CD4-positive, CD25-positive, alpha-beta regulatory T cell (primary cell): ENCODE results near the gene HEATR5A. TPM values are rescaled to one million over a fixed set of nuclear protein-coding genes. Genes with fewer than 3 reads are reported as not detected.
"Not testable (repeated sequence)": the region's sequence is repeated elsewhere in the genome, so short reads cannot be mapped to it uniquely, and the experiment has no call there.

Source experiments
- ATAC-seq, 2 donors: fragments of 150-1000 bp; cut with Tn5 transposase; one replicate each; pipeline ENCODE4 v1.10.0; 2021; ENCODE audit warnings: low read depth in 2 of 2, moderate number of reproducible peaks in 2 of 2, moderate library complexity in 1 of 2
- DNase-seq, 3 donors: peaks; one replicate each; pipeline versions ENCODE4 v3.0.0 to v3.0.0-alpha.2; 2012 to 2022; ENCODE audit warnings: mixed read lengths in 1 of 3
- H3K27ac ChIP-seq: one replicate; pipeline ENCODE4 v1.7.0; 2013; ENCODE audit warnings: mild to moderate bottlenecking, low read length; ENCODE audit not compliant: insufficient read depth, poor library complexity, severe bottlenecking
- H3K27me3 ChIP-seq: one replicate; pipeline ENCODE4 v1.7.0; 2013; ENCODE audit warnings: low read length; ENCODE audit not compliant: control insufficient read depth, insufficient read depth
- H3K36me3 ChIP-seq: one replicate; pipeline ENCODE4 v1.7.0; 2013; ENCODE audit warnings: mild to moderate bottlenecking, low read length, moderate library complexity; ENCODE audit not compliant: control insufficient read depth, insufficient read depth
- H3K4me1 ChIP-seq: 2 replicates; pipeline ENCODE4 v1.7.0; 2013; ENCODE audit warnings: mild to moderate bottlenecking, low read length; ENCODE audit not compliant: insufficient read depth, control insufficient read depth, poor library complexity, severe bottlenecking
- H3K4me3 ChIP-seq: one replicate; pipeline ENCODE4 v1.7.0; 2013; ENCODE audit warnings: low read depth, mild to moderate bottlenecking, low read length, moderate library complexity
- H3K9me3 ChIP-seq, 2 experiments: 1 replicate in 1 of 2; 2 replicates in 1 of 2; pipeline ENCODE4 v1.7.0; 2013; ENCODE audit warnings: low read length in 2 of 2, mild to moderate bottlenecking in 1 of 2, moderate library complexity in 1 of 2; ENCODE audit not compliant: control insufficient read depth in 2 of 2
- H3K27ac Mint-ChIP-seq, 3 donors: one replicate each; pipeline ENCODE4 v1.8.0; 2020 to 2022; ENCODE audit warnings: mild to moderate bottlenecking in 3 of 3, mixed read lengths in 3 of 3, moderate library complexity in 2 of 3
- H3K27me3 Mint-ChIP-seq: one replicate; pipeline ENCODE4 v1.8.0; 2022; ENCODE audit warnings: mild to moderate bottlenecking, mixed read lengths
- H3K36me3 Mint-ChIP-seq: one replicate; pipeline ENCODE4 v1.8.0; 2020; ENCODE audit warnings: mixed read lengths
- H3K4me1 Mint-ChIP-seq, 4 donors: one replicate each; pipeline ENCODE4 v1.8.0; 2020 to 2022; ENCODE audit warnings: mixed read lengths in 4 of 4, mild to moderate bottlenecking in 1 of 4
- H3K4me3 Mint-ChIP-seq, 4 donors: one replicate each; pipeline ENCODE4 v1.8.0; 2020 to 2022; ENCODE audit warnings: mild to moderate bottlenecking in 4 of 4, mixed read lengths in 4 of 4, moderate library complexity in 3 of 4
- H3K9me3 Mint-ChIP-seq, 7 donors: one replicate each; pipeline ENCODE4 v1.8.0; 2020 to 2022; ENCODE audit warnings: mixed read lengths in 7 of 7, mild to moderate bottlenecking in 3 of 7, moderate library complexity in 2 of 7
- polyA plus RNA-seq, 4 donors: library from polyadenylated mRNA; unstranded; fragments of 300-500 nt; fragmentation: Illumina TruSeq; gene quantifications; one replicate each; pipeline ENCODE4 v1.2.3, GENCODE V29; 2021
- total RNA-seq: library from RNA; stranded (reverse); gene quantifications from one replicate; pipeline ENCODE4 v1.2.3, GENCODE V29; 2022

The HEATR5A gene
- total and polyA plus RNA-seq, 5 donors from 2014 or later = 4.2 to 11.4 (median 6.1) TPM

GRCh38 chr14:31336646-31337045 lies 83.7 kb downstream of the HEATR5A start:
- Histone ChIP-seq H3K27ac (no peak overlapping the region), H3K4me1 (no peaks in the 10 kb centered on the region), H3K4me3 (no peak overlapping the region), H3K36me3 (peaks cover 4% of the 10 kb centered on the region), H3K27me3 (no peaks in the 10 kb centered on the region), H3K9me3 (no peaks in the 10 kb centered on the region)
- no peaks in the 10 kb centered on the region for H3K27me3 Mint-ChIP-seq
- H3K36me3 Mint-ChIP-seq = peaks cover 23% of the 10 kb centered on the region
- peak overlapping the region in 1 of 3 donors; percentile 16 for H3K27ac Mint-ChIP-seq
- no peak for ATAC-seq
- no peak overlapping the region for H3K4me3 Mint-ChIP-seq
- H3K9me3 Mint-ChIP-seq = peaks cover 0 to 4% (median 1%) of the 10 kb centered on the region in 7 donors
- DNase-seq = no peak
- H3K4me1 Mint-ChIP-seq = peaks cover 0 to 4% (median 0%) of the 10 kb centered on the region in 4 donors

DNA sequence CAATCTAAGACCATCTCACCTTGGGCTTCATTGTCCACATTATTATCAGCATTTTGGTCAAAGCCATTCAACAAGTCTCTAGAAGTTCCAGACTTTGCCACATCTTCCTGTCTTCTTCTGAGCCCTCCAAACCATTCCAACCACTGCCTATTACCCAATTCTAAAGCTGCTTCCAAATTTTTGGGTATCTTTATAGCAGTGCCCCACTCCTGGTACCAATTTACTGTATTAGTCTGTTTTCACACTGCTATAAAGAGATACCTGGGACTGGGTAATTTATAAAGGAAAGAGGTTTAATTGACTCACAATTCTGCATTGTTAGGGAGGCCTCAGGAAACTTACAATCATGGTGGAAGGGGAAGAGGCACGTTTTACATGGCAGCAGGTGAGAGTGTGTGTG lies 89.0 kb downstream of the HEATR5A start:
- not testable (repeated sequence) for H3K27ac Mint-ChIP-seq, H3K4me3 ChIP-seq, H3K36me3 ChIP-seq, H3K27ac ChIP-seq, DNase-seq, H3K4me1 ChIP-seq, H3K27me3 Mint-ChIP-seq, ATAC-seq, H3K4me3 Mint-ChIP-seq, H3K27me3 ChIP-seq, H3K4me1 Mint-ChIP-seq
- Mint-ChIP-seq H3K36me3 (peaks cover 26% of the 10 kb centered on the region), H3K9me3 (peaks cover 0 to 14% (median 6%) of the 10 kb centered on the region in 7 donors)
- peaks cover 6 to 14% of the 10 kb centered on the region in 2 experiments for H3K9me3 ChIP-seq

GRCh38 chr14:31329876-31330521 lies 90.4 kb downstream of the HEATR5A start:
- not testable (repeated sequence) for H3K27me3 Mint-ChIP-seq, DNase-seq, H3K4me1 ChIP-seq, H3K27ac Mint-ChIP-seq, H3K27me3 ChIP-seq, H3K4me1 Mint-ChIP-seq, ATAC-seq, H3K4me3 ChIP-seq, H3K4me3 Mint-ChIP-seq, H3K27ac ChIP-seq, H3K36me3 ChIP-seq
- H3K9me3 ChIP-seq = peaks cover 6 to 14% of the 10 kb centered on the region in 2 experiments
- H3K36me3 Mint-ChIP-seq = peaks cover 24% of the 10 kb centered on the region
- H3K9me3 Mint-ChIP-seq = peaks cover 0 to 14% (median 6%) of the 10 kb centered on the region in 7 donors

GRCh38 chr14:31326111-31326510 lies 94.2 kb downstream of the HEATR5A start:
- Mint-ChIP-seq H3K4me3 (no peak overlapping the region), H3K9me3 (peaks cover 0 to 9% (median under 1%) of the 10 kb centered on the region in 7 donors), H3K36me3 (peaks cover 16% of the 10 kb centered on the region), H3K4me1 (peaks cover 0 to 2% (median 0%) of the 10 kb centered on the region in 4 donors), H3K27me3 (no peaks in the 10 kb centered on the region), H3K27ac (no peak overlapping the region)
- Histone ChIP-seq H3K4me3 (no peak overlapping the region), H3K9me3 (peaks cover 6 to 10% of the 10 kb centered on the region in 2 experiments), H3K36me3 (no peaks in the 10 kb centered on the region), H3K27me3 (no peaks in the 10 kb centered on the region), H3K27ac (no peak overlapping the region), H3K4me1 (no peaks in the 10 kb centered on the region)
- ATAC-seq (no peak), DNase-seq (peak in 2 of 3 donors; percentile 33 to 55)

DNA sequence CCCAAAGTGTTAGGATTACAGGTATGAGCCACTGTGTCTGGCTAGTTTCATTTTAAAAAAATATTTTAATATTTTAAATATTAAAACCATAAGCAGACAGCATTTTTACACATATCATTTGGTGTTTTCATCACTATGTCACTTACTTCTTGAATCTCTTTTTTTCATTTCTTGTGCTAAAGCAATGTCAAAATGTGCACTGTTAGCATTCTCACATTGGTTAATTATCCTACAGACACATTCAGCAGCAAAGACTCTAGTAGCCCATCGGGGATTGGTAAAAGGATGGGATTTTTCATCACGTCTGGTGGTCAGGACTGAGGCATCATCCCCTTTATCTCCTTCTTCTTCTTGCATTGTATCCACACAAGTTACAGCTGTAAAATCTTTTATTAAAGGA lies 96.9 kb downstream of the HEATR5A start:
- H3K4me3 ChIP-seq = no peak overlapping the region
- Mint-ChIP-seq H3K4me1 (peaks cover 0 to 2% (median 0%) of the 10 kb centered on the region in 4 donors), H3K4me3 (no peak overlapping the region), H3K27ac (no peak overlapping the region), H3K36me3 (peaks cover 16% of the 10 kb centered on the region), H3K27me3 (no peaks in the 10 kb centered on the region), H3K9me3 (peaks cover 0 to 3% (median 0%) of the 10 kb centered on the region in 7 donors)
- H3K27me3 ChIP-seq = no peaks in the 10 kb centered on the region
- no peak for ATAC-seq
- H3K36me3 ChIP-seq = no peaks in the 10 kb centered on the region
- H3K9me3 ChIP-seq = no peaks in the 10 kb centered on the region
- H3K27ac ChIP-seq = no peak overlapping the region
- no peak for DNase-seq
- H3K4me1 ChIP-seq = no peaks in the 10 kb centered on the region

DNA sequence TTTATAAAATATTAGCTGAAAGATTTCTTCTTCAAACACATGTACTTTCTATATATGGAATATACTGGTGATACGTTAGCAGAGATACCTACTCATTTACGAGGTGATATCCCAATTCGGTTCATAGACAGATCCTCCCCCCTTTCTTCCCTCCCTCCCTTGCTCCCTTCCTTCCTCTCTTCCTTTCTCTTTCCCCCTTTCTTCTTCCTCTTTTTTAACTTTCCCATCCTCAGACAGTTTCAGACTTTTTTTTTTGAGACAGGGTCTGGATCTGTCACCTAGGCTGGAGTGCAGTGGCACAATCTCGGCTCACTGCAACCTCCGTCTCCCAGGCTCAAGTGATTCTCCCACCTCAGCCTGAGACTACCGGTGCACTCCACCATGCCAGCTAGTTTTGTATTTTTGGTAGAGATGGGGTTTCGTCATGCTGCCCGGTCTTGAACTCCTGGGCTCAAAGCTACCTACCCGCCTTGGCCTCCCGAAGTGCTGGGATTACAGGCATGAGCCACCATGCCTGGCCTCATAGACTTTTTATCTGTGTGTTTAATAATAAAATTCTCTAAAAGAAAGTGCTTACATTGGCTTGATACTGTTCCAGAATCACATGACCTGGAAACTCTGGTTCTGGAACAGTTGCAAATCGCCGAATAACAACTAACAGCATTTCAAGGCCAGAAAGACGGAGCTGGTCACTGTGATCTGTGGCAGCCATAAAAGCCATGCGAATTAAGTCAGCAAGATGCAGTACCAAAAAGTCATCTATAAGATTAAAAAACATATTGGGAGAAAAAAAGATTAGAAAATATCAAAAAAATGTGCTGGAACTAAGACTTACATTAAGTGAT lies 99.2 kb downstream of the HEATR5A start:
- H3K9me3 Mint-ChIP-seq = no peaks in the 10 kb centered on the region
- peaks cover 0 to under 1% (median 0%) of the 10 kb centered on the region in 4 donors for H3K4me1 Mint-ChIP-seq
- ATAC-seq = no peak
- no peak overlapping the region for H3K27ac Mint-ChIP-seq
- H3K27me3 Mint-ChIP-seq = no peaks in the 10 kb centered on the region
- no peaks in the 10 kb centered on the region for H3K9me3 ChIP-seq
- H3K4me3 ChIP-seq = no peak overlapping the region
- peaks cover 5% of the 10 kb centered on the region for H3K36me3 ChIP-seq
- peaks cover 23% of the 10 kb centered on the region for H3K36me3 Mint-ChIP-seq
- H3K4me1 ChIP-seq = no peaks in the 10 kb centered on the region
- H3K4me3 Mint-ChIP-seq = no peak overlapping the region
- no peak for DNase-seq
- H3K27me3 ChIP-seq = no peaks in the 10 kb centered on the region
- H3K27ac ChIP-seq = no peak overlapping the region

- no peak for DNase-seq
- peaks cover 23% of the 10 kb centered on the region for H3K36me3 Mint-ChIP-seq
- H3K27me3 ChIP-seq = no peaks in the 10 kb centered on the region
- H3K4me3 ChIP-seq = no peak overlapping the region
- H3K27ac ChIP-seq = no peak overlapping the region
- no peak for ATAC-seq
- H3K4me3 Mint-ChIP-seq = no peak overlapping the region
- no peaks in the 10 kb centered on the region for H3K4me1 Mint-ChIP-seq
- H3K27me3 Mint-ChIP-seq = no peaks in the 10 kb centered on the region
- no peaks in the 10 kb centered on the region for H3K4me1 ChIP-seq
- H3K9me3 ChIP-seq = no peaks in the 10 kb centered on the region
- no peaks in the 10 kb centered on the region for H3K9me3 Mint-ChIP-seq
- H3K27ac Mint-ChIP-seq = no peak overlapping the region
- H3K36me3 ChIP-seq = peaks cover 8% of the 10 kb centered on the region
Measured at GRCh38 chr14:31320216-31320615, 100.1 kb downstream of the HEATR5A start.
